ENCODE data around the gene CIAO2A.

DNA sequence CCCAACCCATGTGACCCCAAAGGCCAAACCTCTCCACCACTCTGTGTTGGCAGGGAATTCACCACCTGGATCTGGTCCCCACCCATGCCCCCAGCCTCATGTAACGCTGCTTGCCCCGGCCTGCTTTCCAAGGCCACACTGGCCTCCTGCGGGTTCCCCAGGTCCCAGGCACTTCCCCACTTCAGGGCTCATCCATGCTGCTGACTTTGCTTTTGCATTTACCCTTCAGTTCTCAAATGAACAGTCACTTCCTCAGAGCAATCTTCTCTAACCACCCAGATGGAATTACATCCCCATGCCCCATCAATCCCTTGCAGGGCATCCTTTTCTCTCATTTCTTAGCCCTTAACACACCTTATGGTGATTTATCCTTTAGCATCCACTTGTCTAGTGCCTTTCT, 56.5 kb downstream of the CIAO2A start:
- TF ChIP-seq POLR2A (IDR thresholded peaks at IDR 0.05; ENCODE audit: low read length) (no peak), GATA1 (IDR thresholded peaks at IDR 0.05; ENCODE audit: low read depth, low read length) (no peak)

Data from erythroblast (primary cell).